ENCODE data around the gene USP25.
A peak's percentile ranks its signal among the peaks of the same experiment; 100 is the strongest.

USP25 gene

DNA sequence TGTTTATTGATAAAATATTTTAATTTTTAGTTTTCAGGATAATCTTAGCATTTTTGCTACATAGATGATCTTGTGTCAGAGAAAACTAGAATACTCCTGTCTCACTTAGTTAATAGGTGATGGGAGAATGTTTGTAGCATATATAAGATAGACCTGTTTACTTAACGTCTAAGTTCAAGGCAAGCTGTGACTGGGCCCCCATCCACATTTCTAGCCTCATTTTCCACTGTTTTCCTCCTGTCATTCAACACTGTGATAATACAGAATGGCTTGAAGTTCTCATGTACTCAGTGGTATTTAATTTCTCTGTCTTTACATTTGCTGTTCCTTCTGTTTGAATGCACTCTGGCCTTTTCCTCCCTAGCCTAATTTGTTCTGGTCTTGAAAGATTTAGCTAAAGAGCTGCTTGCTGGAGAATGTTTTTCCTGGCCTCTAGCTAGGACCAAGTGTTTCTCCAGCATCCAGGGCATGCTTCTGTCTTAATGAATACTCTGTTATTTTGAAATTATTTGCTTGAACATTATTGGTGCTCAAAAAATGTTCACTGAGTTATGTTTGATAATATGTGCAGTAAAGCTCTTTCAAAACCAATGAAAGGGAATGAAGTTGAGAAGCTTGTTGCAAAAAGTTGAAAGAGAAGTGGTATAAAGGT, 37.3 kb downstream of the USP25 start:
- no peak for DNase-seq (ENCODE audit: low read depth)
- TF ChIP-seq CTCF (IDR thresholded peaks at IDR 0.05; ENCODE audit: control insufficient read depth, insufficient read depth, low read depth, low read length, missing control alignments): no peak
- H3K4me3 ChIP-seq (ENCODE audit: control insufficient read depth, low read depth, low read length): no peak overlapping the region

DNA sequence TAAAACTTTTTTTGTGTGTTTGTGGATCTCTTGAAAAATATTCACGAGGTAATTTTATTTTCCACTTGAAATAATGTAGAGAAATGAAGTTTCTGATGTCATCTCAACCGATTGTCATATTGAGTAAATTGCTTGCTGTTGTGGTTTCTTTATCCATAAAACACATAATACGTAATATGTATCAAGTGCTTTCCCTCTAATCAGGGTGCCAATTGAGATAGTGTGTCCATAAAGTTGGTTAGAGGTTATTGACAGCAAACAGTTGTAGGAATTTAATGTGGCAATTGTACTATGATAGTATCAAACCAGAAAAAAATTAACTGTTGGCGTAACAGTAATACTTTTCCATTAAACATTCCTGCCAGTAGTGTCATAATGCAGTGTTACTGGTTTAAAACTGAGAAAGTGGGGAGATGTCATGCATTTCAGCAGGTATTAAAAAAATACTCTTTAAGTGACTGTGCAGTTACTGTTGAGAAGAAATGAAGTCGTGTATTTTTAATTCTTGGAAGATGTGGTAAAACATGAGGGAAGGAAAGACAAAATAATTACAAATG, 38.3 kb downstream of the USP25 start:
- no peak for DNase-seq (ENCODE audit: low read depth)
- H3K4me3 ChIP-seq (ENCODE audit: control insufficient read depth, low read depth, low read length): no peak overlapping the region
- TF ChIP-seq CTCF (IDR thresholded peaks at IDR 0.05; ENCODE audit: control insufficient read depth, insufficient read depth, low read depth, low read length, missing control alignments): no peak

- no peak for TF ChIP-seq CTCF (IDR thresholded peaks at IDR 0.05; ENCODE audit: control insufficient read depth, insufficient read depth, low read depth, low read length, missing control alignments)
- no peak overlapping the region for H3K4me3 ChIP-seq (ENCODE audit: control insufficient read depth, low read depth, low read length)
- DNase-seq (ENCODE audit: low read depth): no peak
Measured at GRCh38 chr21:15768853-15769252, 39.1 kb downstream of the USP25 start.

GRCh38 chr21:15771311-15771710, 41.5 kb downstream of the USP25 start:
- H3K4me3 ChIP-seq (ENCODE audit: control insufficient read depth, low read depth, low read length): no peak overlapping the region
- DNase-seq (ENCODE audit: low read depth): no peak
- no peak for TF ChIP-seq CTCF (IDR thresholded peaks at IDR 0.05; ENCODE audit: control insufficient read depth, insufficient read depth, low read depth, low read length, missing control alignments)

DNA sequence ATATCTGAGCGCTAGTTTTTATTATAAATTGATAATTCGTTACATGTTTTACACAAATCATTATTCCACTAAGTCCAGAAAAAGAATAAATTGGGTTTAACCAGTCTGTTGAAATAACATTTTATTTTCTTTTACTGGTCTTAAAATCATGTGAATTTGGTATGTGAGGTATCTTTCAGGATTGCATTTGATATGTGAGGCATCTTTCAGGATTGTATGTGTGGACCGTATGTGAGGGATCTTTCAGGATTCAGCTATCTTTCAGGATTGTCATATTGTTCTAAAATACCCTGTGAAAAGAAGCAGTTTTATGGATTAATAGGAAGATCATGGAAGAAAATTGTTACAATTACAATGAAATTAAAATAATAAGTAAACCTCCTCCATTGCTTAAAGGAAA, 42.9 kb downstream of the USP25 start:
- no peak for TF ChIP-seq CTCF (IDR thresholded peaks at IDR 0.05; ENCODE audit: control insufficient read depth, insufficient read depth, low read depth, low read length, missing control alignments)
- no peak overlapping the region for H3K4me3 ChIP-seq (ENCODE audit: control insufficient read depth, low read depth, low read length)
- DNase-seq (ENCODE audit: low read depth): no peak

GRCh38 chr21:15774590-15774989, 44.8 kb downstream of the USP25 start:
- no peak for TF ChIP-seq CTCF (IDR thresholded peaks at IDR 0.05; ENCODE audit: control insufficient read depth, insufficient read depth, low read depth, low read length, missing control alignments)
- peak; percentile 60 for DNase-seq (ENCODE audit: low read depth)
- H3K4me3 ChIP-seq (ENCODE audit: control insufficient read depth, low read depth, low read length): no peak overlapping the region

All from AG09309 (cell line).